ENCODE data around the gene ZNF774. TPM values are rescaled to one million over a fixed set of nuclear protein-coding genes. Genes with fewer than 3 reads are reported as not detected.

ZNF774 gene
- total and polyA plus RNA-seq, 11 donors: 2.1 to 9.9 (median 4.5) TPM

DNA sequence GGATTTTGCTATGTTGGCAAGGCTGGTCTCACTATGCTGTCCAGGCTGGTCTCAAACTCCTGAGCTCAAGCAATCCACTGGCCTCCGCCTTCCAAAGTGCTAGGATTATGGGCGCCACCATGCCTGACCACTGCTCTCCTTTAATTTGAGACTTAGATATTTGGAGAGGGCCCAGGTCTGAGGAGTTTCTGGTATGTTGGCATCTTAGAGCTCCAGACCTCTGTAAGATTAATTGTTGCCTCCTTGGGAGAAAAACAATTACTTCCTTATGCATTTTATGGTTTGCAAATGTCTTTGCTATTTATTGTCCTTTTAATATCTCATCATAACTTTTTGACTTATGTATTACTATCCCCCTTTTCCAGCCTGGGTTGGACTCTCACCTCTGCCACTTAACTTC lies 2.9 kb downstream of the ZNF774 start:
- no peak for TF ChIP-seq CTCF (IDR thresholded peaks at IDR 0.05)
- TF ChIP-seq POLR2A (IDR thresholded peaks at IDR 0.05): no peak
- H3K36me3 ChIP-seq: peaks cover 0 to 21% (median 8%) of the 10 kb centered on the region in 9 donors
- peaks cover 0 to 17% (median 5%) of the 10 kb centered on the region in 12 donors for H3K4me1 ChIP-seq
- no peaks in the 10 kb centered on the region for H3K9me3 ChIP-seq
- H3K27me3 ChIP-seq: no peaks in the 10 kb centered on the region
- WGBS, 4 donors: 96 to 99% (median 97%) methylated on average over 2 of the region's 2 CpGs
- ATAC-seq (no peak), DNase-seq (no peak)
- H3K27ac ChIP-seq: no peak overlapping the region
- intact Hi-C loops (cut with DNase I): no loop called here
- no peak overlapping the region for H3K4me3 ChIP-seq

DNA sequence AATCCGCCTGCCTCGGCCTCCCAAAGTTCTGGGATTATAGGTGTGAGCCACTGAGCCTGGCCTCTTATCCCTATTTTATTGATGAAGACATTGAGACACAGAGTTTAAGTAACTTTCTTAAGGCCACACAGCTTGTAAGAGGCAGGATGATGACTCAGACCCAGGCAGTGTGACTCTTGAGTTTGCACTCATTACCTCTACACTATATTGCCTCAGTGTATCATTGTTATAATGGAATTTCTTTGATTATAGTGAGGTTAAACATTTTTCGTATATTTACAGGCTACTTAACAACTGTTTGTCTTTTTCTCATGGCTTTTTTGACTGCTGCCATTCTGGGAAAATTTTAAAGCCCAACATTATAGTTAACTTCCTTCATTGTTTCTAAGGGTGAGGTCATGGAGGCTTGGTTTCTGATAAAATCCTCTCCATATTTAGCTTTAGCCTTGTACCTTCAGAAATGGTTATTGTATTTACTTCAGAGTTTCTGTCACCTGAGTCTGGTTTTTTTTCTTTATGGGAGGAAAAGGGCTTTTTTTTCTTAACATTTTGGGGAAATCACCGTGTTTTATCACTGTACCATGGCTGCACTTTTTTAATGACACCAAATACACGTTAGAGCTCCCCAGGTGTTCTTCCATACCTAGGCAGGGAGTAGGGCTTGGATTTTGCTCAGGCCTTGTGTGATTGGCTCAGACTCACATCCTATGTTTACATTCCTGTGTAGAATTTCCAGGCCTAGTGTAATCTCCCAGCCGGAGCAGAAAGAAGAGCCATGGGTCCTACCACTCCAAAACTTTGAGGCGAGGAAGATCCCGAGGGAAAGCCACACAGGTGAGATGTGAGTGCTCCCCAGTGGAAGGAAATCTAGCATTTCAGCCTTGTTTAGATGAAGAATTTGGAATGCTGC lies 6.3 kb downstream of the ZNF774 start:
- no peak for DNase-seq
- ATAC-seq: no peak
- Histone ChIP-seq H3K4me3 (no peak overlapping the region), H3K27me3 (no peaks in the 10 kb centered on the region), H3K36me3 (peaks cover 0 to 34% (median 14%) of the 10 kb centered on the region in 9 donors), H3K4me1 (peaks cover 0 to 23% (median 14%) of the 10 kb centered on the region in 12 donors), H3K27ac (no peak overlapping the region), H3K9me3 (no peaks in the 10 kb centered on the region)
- WGBS, 4 donors: 85 to 93% (median 88%) methylated on average over 8 of the region's 8 CpGs
- TF ChIP-seq CTCF (IDR thresholded peaks at IDR 0.05) (no peak), POLR2A (IDR thresholded peaks at IDR 0.05) (no peak)
- intact Hi-C loops (cut with DNase I): no loop called here

DNA sequence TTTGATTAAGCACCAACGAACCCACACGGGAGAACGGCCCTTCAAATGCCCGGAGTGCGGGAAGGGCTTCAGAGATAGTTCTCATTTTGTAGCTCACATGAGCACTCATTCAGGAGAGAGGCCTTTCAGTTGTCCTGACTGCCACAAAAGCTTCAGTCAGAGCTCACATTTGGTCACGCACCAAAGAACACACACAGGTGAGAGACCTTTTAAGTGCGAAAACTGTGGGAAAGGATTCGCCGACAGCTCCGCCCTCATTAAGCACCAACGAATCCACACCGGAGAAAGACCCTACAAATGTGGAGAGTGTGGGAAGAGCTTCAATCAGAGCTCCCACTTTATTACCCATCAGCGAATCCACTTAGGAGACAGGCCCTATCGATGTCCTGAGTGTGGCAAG lies 8.7 kb downstream of the ZNF774 start:
- Histone ChIP-seq H3K9me3 (no peaks in the 10 kb centered on the region), H3K4me1 (peaks cover 0 to 30% (median 14%) of the 10 kb centered on the region in 12 donors), H3K36me3 (peaks cover 0 to 33% (median 11%) of the 10 kb centered on the region in 9 donors), H3K27ac (no peak overlapping the region), H3K4me3 (no peak overlapping the region), H3K27me3 (no peaks in the 10 kb centered on the region)
- no peak for ATAC-seq
- intact Hi-C loops (cut with DNase I): loop anchor here in 4 of 10 donors (2.0 to 10.0 kb wide), 4 partner anchors 38 to 122 kb away; no protein-coding TSS in a partner anchor
- DNase-seq: no peak
- 88 to 91% (median 89%) methylated on average over 14 of the region's 14 CpGs for WGBS, 4 donors
- TF ChIP-seq POLR2A (IDR thresholded peaks at IDR 0.05) (no peak), CTCF (IDR thresholded peaks at IDR 0.05) (no peak)

DNA sequence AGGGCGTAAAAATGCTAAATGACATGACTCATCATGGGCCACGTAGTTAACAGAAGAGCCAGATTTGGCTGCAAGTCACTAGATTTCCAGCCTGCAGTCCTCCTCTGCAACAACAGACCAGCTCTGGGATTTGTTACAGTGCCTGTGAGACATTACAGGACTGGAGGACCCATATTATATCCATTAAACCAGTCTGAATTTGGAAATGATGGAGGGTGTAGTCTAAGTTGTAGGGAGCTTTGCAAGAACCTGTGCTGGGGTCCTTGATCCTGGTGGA lies 10.8 kb downstream of the ZNF774 start:
- DNase-seq (no peak), ATAC-seq (peak in 3 of 4 donors; percentile 41 to 78 (median 57))
- Histone ChIP-seq H3K27me3 (no peaks in the 10 kb centered on the region), H3K9me3 (no peaks in the 10 kb centered on the region), H3K4me1 (peaks cover 0 to 48% (median 16%) of the 10 kb centered on the region in 12 donors), H3K4me3 (no peak overlapping the region), H3K27ac (peak overlapping the region in 10 of 12 donors; percentile 45 to 88 (median 74)), H3K36me3 (peaks cover 0 to 26% (median 11%) of the 10 kb centered on the region in 9 donors)
- TF ChIP-seq CTCF (IDR thresholded peaks at IDR 0.05) (no peak), POLR2A (IDR thresholded peaks at IDR 0.05) (no peak)
- WGBS, 4 donors: 43 to 54% (median 50%) methylated on average over 2 of the region's 2 CpGs
- intact Hi-C loops (cut with DNase I): loop anchor here (1.0 to 10.0 kb wide), 5 partner anchors 41 to 119 kb away; no protein-coding TSS in a partner anchor

All from heart left ventricle (tissue), 16 donors.